GM12878 (cell line): ENCODE measurements around the gene CRTC3. TPM values are rescaled to one million over a fixed set of nuclear protein-coding genes. Genes with fewer than 3 reads are reported as not detected.
A peak's percentile ranks its signal among the peaks of the same experiment; 100 is the strongest.

Experiments used
- BCL11A ChIP-seq: IDR thresholded peaks from 2 replicates; pipeline ENCODE4 v1.6.1; 2011; ENCODE audit warnings: low read depth, low read length
- BCL3 ChIP-seq: IDR thresholded peaks from 2 replicates; pipeline ENCODE4 v1.6.1; 2011; ENCODE audit warnings: borderline replicate concordance, low read depth, mild to moderate bottlenecking, moderate library complexity, low read length; ENCODE audit not compliant: insufficient read depth, poor library complexity, severe bottlenecking
- CBX3 ChIP-seq: fragments of 200-600 bp; sonication (generic); IDR thresholded peaks from 2 replicates; pipeline ENCODE4 v1.6.1; 2016; ENCODE audit warnings: low read depth, borderline replicate concordance
- CEBPZ ChIP-seq: fragments of 150-350 bp; IDR thresholded peaks from 2 replicates; pipeline ENCODE4 v1.6.1; 2016; ENCODE audit warnings: low read depth, low read length
- DPF2 ChIP-seq: fragments of 450-650 bp; IDR thresholded peaks from 2 replicates; pipeline ENCODE4 v1.6.1; 2017; ENCODE audit warnings: mild to moderate bottlenecking
- GATAD2B ChIP-seq: fragments of 450-650 bp; conservative IDR thresholded peaks from 2 replicates; pipeline ENCODE4 v1.6.1; 2017; ENCODE audit warnings: low read depth, mild to moderate bottlenecking, moderate library complexity
- JUNB ChIP-seq: IDR thresholded peaks from 2 replicates; pipeline ENCODE4 v1.6.1; 2016; ENCODE audit warnings: antibody characterized with exemption, mild to moderate bottlenecking
- KAT2A ChIP-seq: conservative IDR thresholded peaks from 2 replicates; pipeline ENCODE4 v1.6.1; 2011; ENCODE audit warnings: low read depth, low read length; ENCODE audit not compliant: control insufficient read depth
- MXI1 ChIP-seq: fragments of 150-350 bp; IDR thresholded peaks from 2 replicates; pipeline ENCODE4 v1.6.1; 2011; ENCODE audit warnings: low read depth, mild to moderate bottlenecking, inconsistent platforms, low read length, improper control_type of control experiment
- NFYA ChIP-seq: IDR thresholded peaks from 2 replicates; pipeline ENCODE4 v1.6.1; 2011; ENCODE audit warnings: low read depth, mild to moderate bottlenecking, low read length, improper control_type of control experiment, borderline replicate concordance
- RUNX3 ChIP-seq: IDR thresholded peaks from 2 replicates; pipeline ENCODE4 v1.6.1; 2012; ENCODE audit warnings: low read length, inconsistent platforms
- SIX5 ChIP-seq: IDR thresholded peaks from 2 replicates; pipeline ENCODE4 v1.6.1; 2011; ENCODE audit warnings: mild to moderate bottlenecking, low read depth, low read length, moderate library complexity; ENCODE audit not compliant: severe bottlenecking
- SMARCA5 ChIP-seq: fragments of 450-650 bp; IDR thresholded peaks from 2 replicates; pipeline ENCODE4 v1.6.1; 2017; ENCODE audit warnings: mild to moderate bottlenecking
- SPI1 ChIP-seq: IDR thresholded peaks from 2 replicates; pipeline ENCODE4 v1.6.1; 2011; ENCODE audit warnings: low read depth, mild to moderate bottlenecking, low read length, moderate library complexity, borderline replicate concordance; ENCODE audit not compliant: insufficient read depth
- SREBF1 ChIP-seq: IDR thresholded peaks from 2 replicates; pipeline ENCODE4 v1.6.1; 2012; ENCODE audit warnings: mild to moderate bottlenecking, low read length
- SREBF2 ChIP-seq: IDR thresholded peaks from 2 replicates; pipeline ENCODE4 v1.6.1; 2012; ENCODE audit warnings: mild to moderate bottlenecking, low read length
- SRF ChIP-seq, 2 experiments: IDR thresholded peaks; 2 replicates each; pipeline ENCODE4 v1.6.1; 2011; ENCODE audit warnings: low read depth in 2 of 2, low read length in 2 of 2, mild to moderate bottlenecking in 1 of 2, moderate library complexity in 1 of 2
- TCF12 ChIP-seq: IDR thresholded peaks from 2 replicates; pipeline ENCODE4 v1.6.1; 2011; ENCODE audit warnings: low read depth, mild to moderate bottlenecking, low read length
- polyA plus RNA-seq, 11 experiments: library from polyadenylated mRNA; depleted of rRNA in 4 of 11; unstranded in 6 of 11; stranded (reverse) in 5 of 11; fragments of >200 nt; fragmentation: Nextera tagmentation in 4 of 11; fragmentation: Illumina TruSeq in 1 of 11; extraction: Ambion mirVana in 4 of 11; extraction: Trizol in 1 of 11; gene quantifications; 1 replicate in 1 of 11; 2 replicates in 10 of 11; pipeline versions ENCODE4 v1.2.1 to v1.2.3, GENCODE V29; 2011 to 2016; ENCODE audit warnings: inconsistent platforms in 2 of 11, missing spikeins in 2 of 11, low read depth in 1 of 11
- total RNA-seq, 4 experiments: library from RNA; depleted of rRNA in 3 of 4; stranded (reverse); fragments of >200 nt in 3 of 4; fragmentation: Illumina TruSeq in 1 of 4; extraction: Trizol in 1 of 4; gene quantifications; 2 replicates each; pipeline versions ENCODE4 v1.2.1 to v1.2.3, GENCODE V29; 2013 to 2021
- TF ChIP-seq, protein P1 (sequence below): fragments of 150-350 bp; IDR thresholded peaks from 2 replicates; pipeline ENCODE4 v1.6.1; 2014; ENCODE audit warnings: mild to moderate bottlenecking, low read depth, low read length
- TF ChIP-seq, protein P2 (sequence below): IDR thresholded peaks from 2 replicates; pipeline ENCODE4 v1.6.1; 2011; ENCODE audit warnings: borderline replicate concordance, low read depth, mild to moderate bottlenecking, moderate library complexity, mixed read lengths, low read length; ENCODE audit not compliant: insufficient read depth; ENCODE audit errors: extremely low read length
- TF ChIP-seq, protein P3 (sequence below): fragments of 450-650 bp; IDR thresholded peaks from 2 replicates; pipeline ENCODE4 v1.6.1; 2016; ENCODE audit warnings: mild to moderate bottlenecking

CRTC3 gene
- total and polyA plus RNA-seq, 10 of the 15 experiments (the other 5 are each of a cell fraction or from before 2014, with no cell fraction given): 3.5 to 36.9 (median 18.9) TPM

DNA sequence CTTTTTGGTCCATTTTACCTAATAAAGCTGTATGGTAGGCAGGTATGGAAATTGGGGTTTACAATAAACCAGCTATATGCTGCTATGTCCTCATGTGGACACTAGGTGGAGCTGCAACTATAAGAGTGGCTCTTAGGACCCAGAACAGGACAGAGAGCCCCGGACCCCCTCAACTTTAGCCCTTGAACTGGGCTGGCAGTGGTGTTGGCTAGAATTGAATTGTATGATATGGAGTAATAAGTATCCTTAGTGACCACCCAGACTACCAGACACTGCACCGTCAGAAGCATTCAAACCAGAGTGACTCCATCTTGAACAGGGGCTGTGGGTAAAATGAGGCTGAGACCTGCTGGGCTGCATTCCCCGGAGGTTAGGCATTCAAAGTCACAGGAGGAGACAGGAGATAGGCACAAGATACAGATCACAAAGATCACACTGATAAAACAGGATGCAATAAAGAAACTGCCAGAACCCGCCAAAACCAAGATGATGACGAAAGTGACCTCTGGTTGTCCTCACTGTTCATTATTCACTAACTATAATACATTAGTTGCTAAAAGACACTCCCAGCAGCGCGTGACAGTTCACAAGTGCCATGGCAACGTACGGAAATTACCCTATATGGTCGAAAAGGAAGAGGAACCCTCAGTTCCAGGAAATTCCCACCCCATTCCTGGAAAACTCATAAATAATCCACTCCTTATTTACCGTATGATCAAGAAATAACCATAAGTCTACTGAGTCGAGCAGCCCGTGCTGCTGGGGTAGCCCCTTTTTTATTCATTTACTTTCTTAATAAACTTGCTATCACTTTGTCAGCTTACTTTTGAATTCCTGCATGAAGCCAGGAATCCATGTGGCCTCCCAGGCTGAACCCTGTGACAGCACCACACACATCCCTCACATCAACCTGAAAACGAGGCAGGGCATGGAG, 118.7 kb downstream of the CRTC3 start (continued):
- no peak for TF ChIP-seq BCL3
- TF ChIP-seq CBX3: no peak
- 0 out of 2 replicates have a peak, but pooled peaks have one; percentile 26 for TF ChIP-seq CEBPZ
- TF ChIP-seq SMARCA5: peak; percentile 98
- TF ChIP-seq RUNX3: peak; percentile 65; the same call in 1 of the 2 replicates
- TF ChIP-seq, protein P1, sequence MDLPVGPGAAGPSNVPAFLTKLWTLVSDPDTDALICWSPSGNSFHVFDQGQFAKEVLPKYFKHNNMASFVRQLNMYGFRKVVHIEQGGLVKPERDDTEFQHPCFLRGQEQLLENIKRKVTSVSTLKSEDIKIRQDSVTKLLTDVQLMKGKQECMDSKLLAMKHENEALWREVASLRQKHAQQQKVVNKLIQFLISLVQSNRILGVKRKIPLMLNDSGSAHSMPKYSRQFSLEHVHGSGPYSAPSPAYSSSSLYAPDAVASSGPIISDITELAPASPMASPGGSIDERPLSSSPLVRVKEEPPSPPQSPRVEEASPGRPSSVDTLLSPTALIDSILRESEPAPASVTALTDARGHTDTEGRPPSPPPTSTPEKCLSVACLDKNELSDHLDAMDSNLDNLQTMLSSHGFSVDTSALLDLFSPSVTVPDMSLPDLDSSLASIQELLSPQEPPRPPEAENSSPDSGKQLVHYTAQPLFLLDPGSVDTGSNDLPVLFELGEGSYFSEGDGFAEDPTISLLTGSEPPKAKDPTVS: peak; percentile 55; the same call in 1 of the 2 replicates
- TF ChIP-seq NFYA: no peak
- TF ChIP-seq MXI1: no peak; the same call in 1 of the 2 replicates
- TF ChIP-seq, protein P2, sequence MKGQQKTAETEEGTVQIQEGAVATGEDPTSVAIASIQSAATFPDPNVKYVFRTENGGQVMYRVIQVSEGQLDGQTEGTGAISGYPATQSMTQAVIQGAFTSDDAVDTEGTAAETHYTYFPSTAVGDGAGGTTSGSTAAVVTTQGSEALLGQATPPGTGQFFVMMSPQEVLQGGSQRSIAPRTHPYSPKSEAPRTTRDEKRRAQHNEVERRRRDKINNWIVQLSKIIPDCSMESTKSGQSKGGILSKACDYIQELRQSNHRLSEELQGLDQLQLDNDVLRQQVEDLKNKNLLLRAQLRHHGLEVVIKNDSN: no peak
- 0 out of 2 replicates have a peak, but pooled peaks have one; percentile 18 for TF ChIP-seq BCL11A
- no peak for TF ChIP-seq SREBF2
- TF ChIP-seq KAT2A: no peak
- TF ChIP-seq SPI1: no peak
- TF ChIP-seq JUNB: 0 out of 2 replicates have a peak, but pooled peaks have one; percentile 11
- TF ChIP-seq SREBF1: no peak
- peak; percentile 45 for TF ChIP-seq GATAD2B
- TF ChIP-seq SRF (IDR thresholded peaks at IDR 0.05; ENCODE audit: low read depth in 2 of 2, low read length in 2 of 2): peak; percentile 94 to 99
- no peak for TF ChIP-seq TCF12
- no peak for TF ChIP-seq SIX5
- TF ChIP-seq, protein P3, sequence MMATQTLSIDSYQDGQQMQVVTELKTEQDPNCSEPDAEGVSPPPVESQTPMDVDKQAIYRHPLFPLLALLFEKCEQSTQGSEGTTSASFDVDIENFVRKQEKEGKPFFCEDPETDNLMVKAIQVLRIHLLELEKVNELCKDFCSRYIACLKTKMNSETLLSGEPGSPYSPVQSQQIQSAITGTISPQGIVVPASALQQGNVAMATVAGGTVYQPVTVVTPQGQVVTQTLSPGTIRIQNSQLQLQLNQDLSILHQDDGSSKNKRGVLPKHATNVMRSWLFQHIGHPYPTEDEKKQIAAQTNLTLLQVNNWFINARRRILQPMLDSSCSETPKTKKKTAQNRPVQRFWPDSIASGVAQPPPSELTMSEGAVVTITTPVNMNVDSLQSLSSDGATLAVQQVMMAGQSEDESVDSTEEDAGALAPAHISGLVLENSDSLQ: peak; percentile 89
- TF ChIP-seq DPF2: 0 out of 2 replicates have a peak, but pooled peaks have one; percentile 52
